Activated T-helper 2 cell treated with anti-CD3 and anti-CD28 coated beads, Interferon-gamma antibody, Interleukin-2, Interleukin-4, amounts not matched to agents 10 μg/mL and 5 μg/mL and 100 μg/mL, durations not matched to agents 14 hours and 24 hours and 36 hours (primary cell): ENCODE data around the gene RANBP10. TPM values are rescaled to one million over a fixed set of nuclear protein-coding genes. Genes with fewer than 3 reads are reported as not detected.

Experiments
- DNase-seq: peaks from one replicate; pipeline ENCODE4 v3.0.0; 2021; ENCODE audit warnings: low spot score
- H3K27ac Mint-ChIP-seq: one replicate; pipeline ENCODE4 v1.8.0; 2021; ENCODE audit warnings: mixed read lengths
- H3K27me3 Mint-ChIP-seq: one replicate; pipeline ENCODE4 v1.8.0; 2021; ENCODE audit warnings: low read depth, mixed read lengths
- H3K36me3 Mint-ChIP-seq: one replicate; pipeline ENCODE4 v1.8.0; 2021; ENCODE audit warnings: low read depth, mixed read lengths
- H3K4me1 Mint-ChIP-seq: one replicate; pipeline ENCODE4 v1.8.0; 2021; ENCODE audit warnings: low read depth, mixed read lengths
- H3K4me3 Mint-ChIP-seq: one replicate; pipeline ENCODE4 v1.8.0; 2021; ENCODE audit warnings: low read depth, mild to moderate bottlenecking, moderate library complexity, mixed read lengths
- H3K9me3 Mint-ChIP-seq: one replicate; pipeline ENCODE4 v1.8.0; 2021; ENCODE audit warnings: mixed read lengths
- intact Hi-C: fragments of 100-400 bp; cut with micrococcal nuclease; formaldehyde crosslinking; loops from one replicate; pipeline ENCODE4 v1.15.1; 2023
- total RNA-seq: library from RNA; stranded (reverse); gene quantifications from 2 replicates; pipeline ENCODE4 v1.2.3, GENCODE V29; 2022

RANBP10 gene
- total RNA-seq, 1 donor from 2014 or later, result 17.3 TPM

- H3K4me1 Mint-ChIP-seq, result no peaks in the 10 kb centered on the region
- no peak for DNase-seq
- H3K27me3 Mint-ChIP-seq, result no peaks in the 10 kb centered on the region
- intact Hi-C loops, result no loop called here
- H3K36me3 Mint-ChIP-seq, result peaks cover 23% of the 10 kb centered on the region
- H3K27ac Mint-ChIP-seq, result no peak overlapping the region
- H3K4me3 Mint-ChIP-seq, result no peak overlapping the region
- no peaks in the 10 kb centered on the region for H3K9me3 Mint-ChIP-seq
Measured at GRCh38 chr16:67726106-67727034, 80.0 kb downstream of the RANBP10 start.

- H3K27ac Mint-ChIP-seq, result no peak overlapping the region
- DNase-seq, result no peak
- intact Hi-C loops, result no loop called here
Measured at GRCh38 chr16:67723911-67724305, 82.5 kb downstream of the RANBP10 start.

DNA sequence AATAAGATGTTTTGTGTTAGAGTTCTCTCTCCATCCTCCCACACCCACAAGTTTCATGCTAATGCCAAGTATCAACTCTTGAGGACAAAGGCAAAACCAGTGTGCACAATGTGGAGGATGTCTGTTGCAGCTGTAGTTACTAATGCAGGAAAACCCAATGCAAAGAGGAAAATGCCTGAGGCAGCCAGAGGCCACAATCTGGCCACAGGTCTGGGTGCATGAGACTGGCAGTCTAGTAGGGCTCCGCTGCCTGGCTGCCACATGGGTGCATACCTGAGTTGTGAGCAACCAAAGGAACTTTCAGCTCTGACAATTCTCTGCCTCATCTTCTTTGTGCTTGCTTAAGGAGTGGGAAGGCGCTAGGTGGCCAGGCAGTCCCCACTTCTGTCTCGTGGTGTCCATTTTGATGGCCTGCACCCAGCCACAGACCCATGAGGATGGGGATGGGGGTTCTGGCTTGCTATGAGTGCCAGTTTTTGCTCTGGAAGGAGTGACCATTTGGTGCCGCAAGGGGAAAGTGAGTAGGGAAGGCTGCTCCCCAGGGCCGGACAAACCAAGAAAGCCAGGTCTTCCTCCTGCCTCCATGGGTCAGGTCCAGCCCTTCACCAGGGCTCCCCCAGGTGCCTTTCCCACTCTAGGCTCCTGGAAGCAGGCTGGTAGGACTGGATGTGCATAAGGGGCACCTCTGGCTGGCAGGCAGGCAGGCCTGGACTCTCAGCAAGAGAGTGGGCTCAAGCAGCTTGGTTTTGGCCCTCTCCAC is 83.0 kb downstream of the RANBP10 start:
- DNase-seq, result no peak
- Mint-ChIP-seq H3K27ac (no peak overlapping the region), H3K27me3 (no peaks in the 10 kb centered on the region), H3K4me1 (peaks cover 20% of the 10 kb centered on the region), H3K36me3 (peaks cover 11% of the 10 kb centered on the region), H3K9me3 (no peaks in the 10 kb centered on the region), H3K4me3 (no peak overlapping the region)
- intact Hi-C loops, result no loop called here

More at GRCh38 chr16:67723911-67724305, 82.5 kb downstream of the RANBP10 start:
- Mint-ChIP-seq H3K27me3 (no peaks in the 10 kb centered on the region), H3K4me3 (no peak overlapping the region), H3K36me3 (peaks cover 8% of the 10 kb centered on the region), H3K4me1 (peaks cover 16% of the 10 kb centered on the region), H3K9me3 (no peaks in the 10 kb centered on the region)

DNA sequence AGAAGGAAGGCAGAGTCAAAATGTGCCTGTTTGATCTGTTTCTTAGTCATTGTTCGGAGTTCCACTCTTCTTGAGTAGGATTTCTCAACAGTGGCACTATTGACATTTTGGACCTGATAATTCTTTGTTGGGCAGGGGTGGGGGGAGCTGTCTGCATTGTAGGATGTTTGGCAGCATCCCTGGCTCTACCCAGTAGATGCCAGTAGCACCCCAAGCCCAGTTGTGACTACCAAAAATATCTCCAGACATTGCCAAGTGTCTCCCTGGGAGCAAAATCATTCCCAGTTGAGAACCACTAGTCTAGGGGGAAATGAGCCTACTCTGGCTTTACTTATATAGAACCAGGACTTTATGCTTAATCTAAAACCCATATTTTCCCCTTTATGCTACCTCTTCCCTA is 86.1 kb downstream of the RANBP10 start:
- H3K36me3 Mint-ChIP-seq, result peaks cover 21% of the 10 kb centered on the region
- H3K27ac Mint-ChIP-seq, result peak overlapping the region; percentile 92
- peak overlapping the region; percentile 88 for H3K4me3 Mint-ChIP-seq
- no peak for DNase-seq
- no peaks in the 10 kb centered on the region for H3K27me3 Mint-ChIP-seq
- H3K9me3 Mint-ChIP-seq, result no peaks in the 10 kb centered on the region
- intact Hi-C loops, result no loop called here
- peaks cover 26% of the 10 kb centered on the region for H3K4me1 Mint-ChIP-seq

- peak; percentile 14 for DNase-seq
- Mint-ChIP-seq H3K4me3 (peak overlapping the region; percentile 88), H3K36me3 (peaks cover 19% of the 10 kb centered on the region), H3K9me3 (no peaks in the 10 kb centered on the region), H3K4me1 (peaks cover 26% of the 10 kb centered on the region), H3K27ac (peak overlapping the region; percentile 92), H3K27me3 (no peaks in the 10 kb centered on the region)
- intact Hi-C loops, result loop anchor here (1.0 to 5.0 kb wide), 2 partner anchors 59 to 88 kb away; partner anchors contain the start of genes ACD, PARD6A, RANBP10 and TSNAXIP1
Measured at GRCh38 chr16:67719778-67720144, 86.6 kb downstream of the RANBP10 start.

DNA sequence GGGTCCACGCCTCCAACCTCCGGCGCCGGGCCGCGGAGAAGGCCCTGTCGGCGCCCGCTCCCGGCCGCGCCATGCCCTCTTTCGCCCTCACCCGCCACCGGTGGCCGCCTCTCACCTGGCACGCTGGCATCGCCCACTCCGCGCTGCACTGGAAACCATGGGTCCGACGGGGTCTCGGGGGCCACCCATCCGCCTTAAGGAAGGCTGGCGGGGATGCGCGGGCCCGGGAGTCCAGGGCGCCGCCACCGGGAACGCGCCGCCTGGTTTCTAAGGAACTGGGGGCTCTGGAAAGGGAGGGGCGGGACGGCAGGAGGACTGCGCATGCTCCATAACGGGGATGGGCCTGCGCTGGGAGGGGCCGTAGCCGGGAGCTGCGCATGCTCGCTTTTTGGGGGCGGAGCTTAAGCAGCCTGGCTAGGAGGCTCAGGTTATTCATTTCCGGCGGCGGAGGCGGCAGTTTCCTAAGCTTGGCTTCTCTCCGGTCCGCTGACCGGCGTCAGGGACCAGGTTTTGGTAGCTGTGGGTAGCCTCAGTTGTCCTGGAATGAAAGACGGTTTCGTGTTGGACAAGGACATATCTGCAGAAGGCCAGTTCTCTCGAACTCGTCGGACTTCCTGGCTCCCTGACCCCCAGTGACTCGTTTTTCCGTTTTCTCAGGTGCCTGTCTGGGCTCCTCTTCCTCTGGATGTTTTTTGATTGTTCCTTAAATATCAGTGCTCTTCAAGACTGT is 87.1 kb downstream of the RANBP10 start, which contains the start of gene GFOD2:
Gene GFOD2, minus strand, starts transcription at position 269 of the 730 bp plus-strand sequence. CDS start 33,601 bp downstream, outside the sequence.
- no peaks in the 10 kb centered on the region for H3K9me3 Mint-ChIP-seq
- H3K27ac Mint-ChIP-seq, result peak within 1 kb of the TSS; percentile 92
- peak; percentile 96 for DNase-seq
- peaks cover 26% of the 10 kb centered on the region for H3K4me1 Mint-ChIP-seq
- H3K36me3 Mint-ChIP-seq, result peaks cover 19% of the 10 kb centered on the region
- peak within 1 kb of the TSS; percentile 88 for H3K4me3 Mint-ChIP-seq
- intact Hi-C loops, result loop anchor here (1.0 to 5.0 kb wide), 2 partner anchors 59 to 88 kb away; partner anchors contain the start of genes ACD, PARD6A, RANBP10 and TSNAXIP1
- H3K27me3 Mint-ChIP-seq, result no peaks in the 10 kb centered on the region

- Mint-ChIP-seq H3K4me3 (peak overlapping the region; percentile 88), H3K27me3 (no peaks in the 10 kb centered on the region), H3K36me3 (peaks cover 19% of the 10 kb centered on the region), H3K27ac (peak overlapping the region; percentile 92), H3K4me1 (peaks cover 26% of the 10 kb centered on the region), H3K9me3 (no peaks in the 10 kb centered on the region)
- DNase-seq, result no peak
- intact Hi-C loops, result loop anchor here (1.0 to 5.0 kb wide), 2 partner anchors 58 to 89 kb away; partner anchors contain the start of genes ACD, PARD6A, RANBP10 and TSNAXIP1
Measured at GRCh38 chr16:67718668-67719047, 87.7 kb downstream of the RANBP10 start.

- H3K27ac Mint-ChIP-seq, result no peak overlapping the region
- H3K36me3 Mint-ChIP-seq, result peaks cover 19% of the 10 kb centered on the region
- H3K4me1 Mint-ChIP-seq, result peaks cover 25% of the 10 kb centered on the region
- H3K9me3 Mint-ChIP-seq, result no peaks in the 10 kb centered on the region
- intact Hi-C loops, result loop anchor here (5.0 kb wide), 1 partner anchor 91 kb away; the partner anchor contains the start of genes RANBP10 and TSNAXIP1
- no peak for DNase-seq
- H3K27me3 Mint-ChIP-seq, result no peaks in the 10 kb centered on the region
- H3K4me3 Mint-ChIP-seq, result no peak overlapping the region
Measured at GRCh38 chr16:67716097-67716496, 90.3 kb downstream of the RANBP10 start.

- no peaks in the 10 kb centered on the region for H3K27me3 Mint-ChIP-seq
- H3K4me1 Mint-ChIP-seq, result peaks cover 10% of the 10 kb centered on the region
- H3K36me3 Mint-ChIP-seq, result peaks cover 19% of the 10 kb centered on the region
- H3K4me3 Mint-ChIP-seq, result no peak overlapping the region
- no peaks in the 10 kb centered on the region for H3K9me3 Mint-ChIP-seq
- intact Hi-C loops, result no loop called here
- no peak for DNase-seq
- H3K27ac Mint-ChIP-seq, result no peak overlapping the region
Measured at GRCh38 chr16:67714522-67714921, 91.8 kb downstream of the RANBP10 start.

DNA sequence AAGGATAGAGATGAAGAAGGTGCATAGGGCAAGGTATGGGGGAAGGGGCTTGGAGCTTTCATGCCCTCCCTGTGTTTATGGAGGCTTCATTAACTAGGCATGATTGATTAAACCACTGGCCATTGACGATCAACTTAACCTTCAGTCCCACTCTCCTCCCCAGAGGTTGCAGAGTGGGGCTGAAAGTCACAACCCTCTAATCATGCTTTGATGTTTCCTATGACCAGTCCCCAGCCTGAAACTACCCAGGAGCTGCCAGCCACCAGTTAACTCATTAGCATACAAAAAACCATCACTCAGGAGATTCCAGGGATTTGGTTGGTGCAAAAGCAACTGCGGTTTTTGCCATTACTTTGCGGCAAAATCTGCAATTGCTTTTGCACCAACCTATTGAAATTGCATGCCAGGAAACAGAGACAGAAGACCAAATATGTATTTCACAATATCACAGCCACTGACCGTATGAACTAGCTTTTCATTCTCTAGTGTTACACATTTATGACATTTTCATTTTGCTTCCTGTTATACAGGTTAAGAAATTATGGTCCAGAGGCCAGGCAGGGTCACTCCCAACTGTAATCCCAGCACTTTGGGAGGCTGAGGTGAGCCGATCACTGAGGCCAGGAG is 92.6 kb downstream of the RANBP10 start:
- Mint-ChIP-seq H3K4me1 (peaks cover 10% of the 10 kb centered on the region), H3K27me3 (no peaks in the 10 kb centered on the region), H3K36me3 (peaks cover 19% of the 10 kb centered on the region), H3K27ac (no peak overlapping the region), H3K4me3 (no peak overlapping the region), H3K9me3 (no peaks in the 10 kb centered on the region)
- intact Hi-C loops, result no loop called here
- no peak for DNase-seq

GRCh38 chr16:67710607-67711006 is 95.8 kb downstream of the RANBP10 start:
- Mint-ChIP-seq H3K36me3 (no peaks in the 10 kb centered on the region), H3K27me3 (no peaks in the 10 kb centered on the region), H3K4me3 (no peak overlapping the region), H3K9me3 (no peaks in the 10 kb centered on the region), H3K27ac (no peak overlapping the region), H3K4me1 (no peaks in the 10 kb centered on the region)
- intact Hi-C loops, result no loop called here
- DNase-seq, result no peak

DNA sequence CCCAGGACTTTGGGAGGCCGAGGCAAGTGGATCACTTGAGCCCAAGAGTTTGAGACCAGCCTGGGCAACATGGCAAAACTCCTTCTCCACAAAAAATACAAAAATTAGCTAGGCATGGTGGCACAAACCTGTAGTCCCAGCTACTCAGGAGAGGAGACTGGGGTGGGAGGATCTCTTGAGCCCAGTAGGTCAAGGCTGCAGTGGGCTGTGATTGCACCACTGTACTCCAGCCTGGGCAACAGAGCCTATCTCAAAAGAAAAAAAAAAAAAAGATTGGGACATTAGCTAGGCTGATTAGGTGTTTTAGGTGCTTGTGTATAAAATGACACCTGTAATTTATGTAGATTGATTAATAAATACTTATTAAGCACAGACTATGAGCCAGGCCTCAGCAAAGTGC is 97.3 kb downstream of the RANBP10 start:
- Mint-ChIP-seq H3K4me1 (peaks cover 1% of the 10 kb centered on the region), H3K4me3 (no peak overlapping the region), H3K27ac (no peak overlapping the region), H3K36me3 (no peaks in the 10 kb centered on the region), H3K27me3 (no peaks in the 10 kb centered on the region), H3K9me3 (no peaks in the 10 kb centered on the region)
- intact Hi-C loops, result no loop called here
- DNase-seq, result no peak
